Heart right ventricle (tissue), 16 donors: ENCODE data around the gene SLC35B1. TPM values are rescaled to one million over a fixed set of nuclear protein-coding genes. Genes with fewer than 3 reads are reported as not detected.

Experiments
- ATAC-seq, 8 donors: fragments of 200-7000 bp; cut with Tn5 transposase; one replicate each; pipeline ENCODE4 v1.9.1; 2020; ENCODE audit warnings: mild to moderate bottlenecking in 8 of 8, moderate library complexity in 8 of 8, moderate number of reproducible peaks in 1 of 8
- DNase-seq, 2 donors: peaks; one replicate each; pipeline ENCODE4 v3.0.0-alpha.2; 2020
- H3K27ac ChIP-seq, 10 donors: fragments of 200-600 bp; sonication (generic) in 2 of 10; one replicate each; pipeline versions ENCODE4 v1.5.0 to v1.8.0; 2020 to 2022; ENCODE audit warnings: mild to moderate bottlenecking in 3 of 10
- H3K27me3 ChIP-seq, 7 donors: fragments of 200-600 bp; one replicate each; pipeline ENCODE4 v1.8.0; 2021 to 2022; ENCODE audit warnings: mild to moderate bottlenecking in 2 of 7
- H3K36me3 ChIP-seq, 9 donors: fragments of 200-600 bp; sonication (generic) in 1 of 9; one replicate each; pipeline versions ENCODE4 v1.5.0 to v1.8.0; 2020 to 2022; ENCODE audit warnings: mild to moderate bottlenecking in 2 of 9
- H3K4me1 ChIP-seq, 9 donors: fragments of 200-600 bp; sonication (generic) in 1 of 9; one replicate each; pipeline versions ENCODE4 v1.5.0 to v1.8.0; 2020 to 2022; ENCODE audit warnings: mild to moderate bottlenecking in 4 of 9
- H3K4me3 ChIP-seq, 10 donors: fragments of 200-600 bp; sonication (generic) in 2 of 10; one replicate each; pipeline versions ENCODE4 v1.5.0 to v1.8.0; 2020 to 2022; ENCODE audit warnings: mild to moderate bottlenecking in 7 of 10, moderate library complexity in 2 of 10
- H3K9me3 ChIP-seq, 11 donors: fragments of 200-600 bp in 10 of 11; sonication (generic) in 2 of 11; one replicate each; pipeline versions ENCODE4 v1.5.0 to v1.8.0; 2013 to 2022; ENCODE audit warnings: mild to moderate bottlenecking in 2 of 11, control low read depth in 1 of 11, moderate library complexity in 1 of 11
- WGBS, 2 donors: extraction: QIAGEN DNeasy Blood & Tissue Kit; methylation state at CpG; one replicate each; pipeline ENCODE4 v1.1.7; 2013; ENCODE audit warnings: inconsistent platforms in 1 of 2; 5-methylcytosine and 5-hydroxymethylcytosine counted together
- intact Hi-C, 10 donors: fragments of 100-400 bp; cut with DNase I; formaldehyde crosslinking; loops; one replicate each; pipeline versions ENCODE4 v1.11.1 to v1.14.2; 2022
- polyA plus RNA-seq, 2 donors: library from polyadenylated mRNA; stranded (reverse); fragments of 200-250 nt; gene quantifications; one replicate each; pipeline ENCODE4 v1.2.3, GENCODE V29; 2013
- total RNA-seq, 10 donors: library from RNA; stranded (reverse); fragmentation: NEBNext Ultra II Directional in 3 of 10; extraction: Animal tissue kit (Norgen Biotek cat#: 25700) in 3 of 10; gene quantifications; one replicate each; pipeline versions ENCODE4 v1.2.1 to v1.2.4, GENCODE V29; 2021 to 2023
- TF ChIP-seq, protein P1 (sequence below), 9 donors: fragments of 200-600 bp; sonication (generic) in 2 of 9; IDR thresholded peaks; one replicate each; pipeline versions ENCODE4 v1.5.0 to v1.8.0; 2021 to 2022; ENCODE audit warnings: antibody characterized with exemption in 9 of 9, mild to moderate bottlenecking in 5 of 9, moderate library complexity in 1 of 9
- donor health status: Arrhythmogenic right ventricular cardiomyopathy.
- donor health status: ischemic (EF 13 %, LVEDD 7.1; RV severe dilation, severe dysfunction).
- donor health status: healthy with polysubstance abuse.
- donor health status: DM: no; HTN: yes; CAD: no.
- donor health status: DM: no; HTN: no; CAD: no.
- donor health status: ischemic (EF 25% LVEDD 6.9; RV normal size, moderate dysfunction).
- donor health status: ischemic (EF 25% LVEDD 5.7; RV mildly dilated, moderate dysfunction).
- donor health status: healthy.
- donor health status: DM: yes; HTN: yes; CAD: no.
- donor health status: Ischemic cardiomyopathy.
- donor health status: ischemic (EF 35%, LVEDD 5.7; RV mildly dilated, moderate dysfunction).
- donor health status: nonischemic (EF 11% LVEDD 7.7; RV severe dilation, severe dysfunction).
- donor health status: DM: yes; HTN: yes; CAD: no.
- donor health status: PGD.
- donor health status: ischemic (EF 29% LVEDD 5.4; RV normal size, mild dysfunction).
- donor health status: nonischemic (EF 23%, LVEDD 6.1; RV moderate dilation, normal function).

SLC35B1 gene
- total and polyA plus RNA-seq, 12 donors: 60.5 to 146 (median 69.9) TPM

DNA sequence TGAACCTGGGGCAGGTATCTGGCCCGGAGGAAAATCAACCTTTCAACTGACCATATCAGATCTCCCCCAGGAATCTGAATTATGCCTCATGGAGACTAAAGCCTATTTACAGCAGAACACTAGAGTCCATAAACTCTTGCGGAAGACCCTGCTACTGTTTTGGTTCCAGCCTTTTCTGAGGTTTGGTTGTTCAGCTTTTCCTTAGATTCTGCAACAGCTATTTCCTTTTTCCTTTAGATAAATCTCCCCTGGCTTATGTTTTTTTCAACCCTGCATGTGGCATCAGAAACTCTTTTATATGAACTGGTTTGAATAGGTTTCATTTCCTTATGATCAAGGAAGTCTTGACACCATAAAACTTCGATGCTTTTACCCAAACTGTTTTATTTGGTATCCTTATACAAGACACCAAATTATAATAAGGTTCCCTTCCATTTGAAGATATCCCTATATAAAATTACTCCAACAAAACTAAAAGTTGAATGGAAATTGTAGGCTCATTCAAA is 43.0 kb downstream of the SLC35B1 start:
- Histone ChIP-seq H3K9me3 (no peaks in the 10 kb centered on the region), H3K36me3 (peaks cover 0 to 56% (median 0%) of the 10 kb centered on the region in 9 donors), H3K27me3 (no peaks in the 10 kb centered on the region), H3K27ac (no peak overlapping the region), H3K4me1 (peaks cover 0 to 45% (median 37%) of the 10 kb centered on the region in 9 donors), H3K4me3 (no peak overlapping the region)
- TF ChIP-seq, protein P1, sequence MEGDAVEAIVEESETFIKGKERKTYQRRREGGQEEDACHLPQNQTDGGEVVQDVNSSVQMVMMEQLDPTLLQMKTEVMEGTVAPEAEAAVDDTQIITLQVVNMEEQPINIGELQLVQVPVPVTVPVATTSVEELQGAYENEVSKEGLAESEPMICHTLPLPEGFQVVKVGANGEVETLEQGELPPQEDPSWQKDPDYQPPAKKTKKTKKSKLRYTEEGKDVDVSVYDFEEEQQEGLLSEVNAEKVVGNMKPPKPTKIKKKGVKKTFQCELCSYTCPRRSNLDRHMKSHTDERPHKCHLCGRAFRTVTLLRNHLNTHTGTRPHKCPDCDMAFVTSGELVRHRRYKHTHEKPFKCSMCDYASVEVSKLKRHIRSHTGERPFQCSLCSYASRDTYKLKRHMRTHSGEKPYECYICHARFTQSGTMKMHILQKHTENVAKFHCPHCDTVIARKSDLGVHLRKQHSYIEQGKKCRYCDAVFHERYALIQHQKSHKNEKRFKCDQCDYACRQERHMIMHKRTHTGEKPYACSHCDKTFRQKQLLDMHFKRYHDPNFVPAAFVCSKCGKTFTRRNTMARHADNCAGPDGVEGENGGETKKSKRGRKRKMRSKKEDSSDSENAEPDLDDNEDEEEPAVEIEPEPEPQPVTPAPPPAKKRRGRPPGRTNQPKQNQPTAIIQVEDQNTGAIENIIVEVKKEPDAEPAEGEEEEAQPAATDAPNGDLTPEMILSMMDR (IDR thresholded peaks at IDR 0.05): no peak
- whole genome bisulfite sequencing, 2 donors: 69 to 73% methylated on average over 3 of the region's 3 CpGs
- ATAC-seq (no peak), DNase-seq (no peak)
- intact Hi-C loops: no loop called here

DNA sequence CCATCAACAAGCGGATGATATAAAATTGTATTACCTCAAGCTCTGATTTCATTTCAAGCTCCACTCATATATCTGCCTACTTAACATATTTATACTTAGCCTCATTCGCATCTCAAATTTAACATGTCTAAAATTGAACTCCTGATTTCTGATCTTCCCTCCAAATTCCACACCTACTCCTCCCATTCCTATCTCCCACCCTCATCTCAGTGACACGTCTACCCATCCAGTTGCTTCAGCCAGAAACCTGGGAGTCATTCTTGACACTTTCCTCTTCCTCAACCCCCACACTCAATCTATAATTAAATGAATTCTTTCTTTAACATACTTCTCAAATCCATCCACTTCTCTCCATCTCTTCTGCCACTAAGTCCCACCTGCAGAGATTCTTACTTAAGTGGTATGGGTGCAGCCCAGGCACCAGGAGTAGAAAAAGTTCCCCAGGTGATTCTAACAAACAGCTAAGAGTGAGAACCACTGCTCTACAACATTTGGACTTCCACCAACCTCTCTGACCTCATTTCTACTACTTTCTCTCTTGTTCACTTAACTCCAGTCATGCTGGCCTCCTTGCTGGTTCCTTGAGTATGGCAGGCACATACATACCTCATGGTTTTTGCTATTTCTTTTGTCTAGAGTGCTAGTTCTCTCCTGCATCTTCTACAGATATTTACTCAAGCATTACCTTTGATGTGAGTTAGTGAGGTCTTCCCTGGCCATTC is 47.9 kb downstream of the SLC35B1 start:
- H3K4me3 ChIP-seq: no peak overlapping the region
- WGBS, 2 donors: 79% methylated on average over 3 of the region's 3 CpGs
- DNase-seq (no peak), ATAC-seq (no peak)
- no peak overlapping the region for H3K27ac ChIP-seq
- H3K4me1 ChIP-seq: peaks cover 3 to 71% (median 30%) of the 10 kb centered on the region in 9 donors
- TF ChIP-seq, protein P1 (IDR thresholded peaks at IDR 0.05): no peak
- H3K9me3 ChIP-seq: no peaks in the 10 kb centered on the region
- intact Hi-C loops: no loop called here
- peaks cover 0 to 48% (median 0%) of the 10 kb centered on the region in 9 donors for H3K36me3 ChIP-seq
- H3K27me3 ChIP-seq: no peaks in the 10 kb centered on the region

DNA sequence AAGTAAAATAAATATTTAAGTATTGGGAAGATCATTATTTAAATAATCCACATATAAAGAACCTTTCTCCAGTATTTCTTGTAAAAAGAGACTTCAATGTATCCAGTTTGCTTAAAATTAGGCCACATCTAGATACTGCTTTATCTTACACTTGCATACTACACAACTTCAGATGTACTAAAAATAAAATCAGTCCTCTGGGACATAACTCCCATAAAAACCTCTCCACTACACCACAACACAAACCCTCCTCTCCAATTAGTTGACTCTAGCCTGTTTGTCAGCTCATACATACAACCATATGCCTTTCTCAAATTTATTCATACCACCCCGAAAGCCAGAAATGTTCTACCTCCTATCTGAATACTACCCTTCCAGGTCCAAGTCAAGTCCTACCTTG is 51.5 kb downstream of the SLC35B1 start:
- peak overlapping the region in 3 of 10 donors; percentile 2 to 20 (median 7) for H3K27ac ChIP-seq
- intact Hi-C loops: no loop called here
- peak in 2 of 8 donors; percentile 44 to 51 for ATAC-seq

More for the DNA sequence above, 51.5 kb downstream of the SLC35B1 start:
- H3K36me3 ChIP-seq: peaks cover 0 to 20% (median 0%) of the 10 kb centered on the region in 9 donors
- no peak for DNase-seq
- H3K4me1 ChIP-seq: peaks cover 0 to 80% (median 45%) of the 10 kb centered on the region in 9 donors
- no peaks in the 10 kb centered on the region for H3K9me3 ChIP-seq
- H3K4me3 ChIP-seq: no peak overlapping the region
- 57 to 65% methylated on average over 1 of the region's 1 CpG for WGBS, 2 donors
- TF ChIP-seq, protein P1 (IDR thresholded peaks at IDR 0.05): no peak
- H3K27me3 ChIP-seq: no peaks in the 10 kb centered on the region

Other genes with a start within 250 kb of the SLC35B1 start
- 10 to 100 TPM in 4 of 10 donors, 1 to 10 TPM in 6; 1.8 to 22.9 (median 2.7) TPM for gene NGFR, start 212.7 kb downstream of the SLC35B1 start, total RNA-seq
- 1 to 10 TPM; 6.4 to 7.2 TPM for gene NGFR, start 212.7 kb downstream of the SLC35B1 start, polyA plus RNA-seq
- gene NXPH3, start 132.1 kb downstream of the SLC35B1 start, total RNA-seq: 1 to 10 TPM; 2.2 to 4.4 (median 3.2) TPM
- gene NXPH3, start 132.1 kb downstream of the SLC35B1 start, polyA plus RNA-seq: 1 to 10 TPM; 2.3 to 5.9 TPM
- 10 to 100 TPM; 39.8 to 79.9 (median 67.7) TPM for gene SPOP, start 29.9 kb downstream of the SLC35B1 start, total RNA-seq
- gene SPOP, start 29.9 kb downstream of the SLC35B1 start, polyA plus RNA-seq: 10 to 100 TPM; 42.4 to 44.5 TPM
- gene FAM117A, start 56.2 kb upstream of the SLC35B1 start, total RNA-seq: 10 to 100 TPM in 6 of 10 donors, 1 to 10 TPM in 4; 4.0 to 14.0 (median 10.5) TPM
- gene FAM117A, start 56.2 kb upstream of the SLC35B1 start, polyA plus RNA-seq: 1 to 10 TPM; 6.1 to 7.6 TPM
- gene KAT7, start 80.7 kb upstream of the SLC35B1 start, total RNA-seq: 10 to 100 TPM; 48.9 to 81.3 (median 66.3) TPM
- 10 to 100 TPM in 1 of 2 donors, 1 to 10 TPM in 1; 5.9 to 16.7 TPM for gene KAT7, start 80.7 kb upstream of the SLC35B1 start, polyA plus RNA-seq
- gene TAC4, start 140.1 kb upstream of the SLC35B1 start, total RNA-seq: 1 to 10 TPM in 1 of 10 donors, under 1 TPM in 2, not detected in 7; 0.78 to 2.7 (median 0.94) TPM
- not detected for gene TAC4, start 140.1 kb upstream of the SLC35B1 start, polyA plus RNA-seq